ENCODE results near the gene AFF3.

GRCh38 chr2:99600981-99601651 is 541.3 kb downstream of the AFF3 start:
- no peak for TF ChIP-seq POLR2AphosphoS5 (IDR thresholded peaks at IDR 0.05; ENCODE audit: low read depth, low read length)
- TF ChIP-seq SIN3A (IDR thresholded peaks at IDR 0.05; ENCODE audit: borderline replicate concordance, insufficient read depth, low read length), result no peak
- 0 out of 4 replicates have a peak, but pooled peaks of 1 of the 2 experiments have one; percentile 30 for TF ChIP-seq REST (IDR thresholded peaks at IDR 0.05; ENCODE audit: insufficient read depth in 1 of 2, low read depth in 2 of 2, low read length in 2 of 2)

Measured in PFSK-1 (cell line).